Stimulated activated CD8-positive, alpha-beta memory T cell treated with anti-CD3 and anti-CD28 coated beads, Interleukin-7, amount 100 ng/mL, for 48 hours (primary cell): ENCODE results near the gene YWHAG.
"Not testable (repeated sequence)": the region's sequence is repeated elsewhere in the genome, so short reads cannot be mapped to it uniquely, and the experiment has no call there.

Source experiments
- DNase-seq, 2 donors: peaks; one replicate each; pipeline ENCODE4 v3.0.0-alpha.2; 2020; ENCODE audit warnings: low read depth in 1 of 2; ENCODE audit errors: extremely low read depth in 1 of 2

YWHAG gene

GRCh38 chr7:76358481-76359110 is at the start of gene YWHAG:
Gene YWHAG (minus strand): TSS chr7:76358991. CDS start chr7:76358808, 183 bp downstream.
- peak; percentile 70 to 73 for DNase-seq

DNA sequence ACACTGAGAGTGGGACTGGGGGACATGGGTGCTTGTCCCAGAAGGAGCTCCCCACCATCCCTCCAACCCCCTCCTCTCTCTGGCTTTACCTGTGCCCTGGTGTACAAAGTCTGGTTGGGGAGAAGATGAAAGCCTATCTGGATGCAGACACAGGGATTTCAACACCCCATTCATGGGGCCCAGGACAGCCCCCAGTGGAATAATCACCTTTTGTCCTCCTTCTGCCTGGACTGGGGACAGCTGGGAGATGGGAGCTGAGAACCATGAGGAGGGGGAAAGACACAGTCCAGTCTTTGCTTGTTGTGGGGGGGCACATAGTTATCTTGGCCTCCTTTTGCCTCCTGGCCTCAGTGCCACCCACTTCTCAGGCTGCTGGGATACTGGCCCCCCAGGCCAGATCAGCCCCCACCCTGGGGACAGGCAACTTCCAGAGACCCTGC is 49.4 kb upstream of the YWHAG start:
- DNase-seq: no peak

DNA sequence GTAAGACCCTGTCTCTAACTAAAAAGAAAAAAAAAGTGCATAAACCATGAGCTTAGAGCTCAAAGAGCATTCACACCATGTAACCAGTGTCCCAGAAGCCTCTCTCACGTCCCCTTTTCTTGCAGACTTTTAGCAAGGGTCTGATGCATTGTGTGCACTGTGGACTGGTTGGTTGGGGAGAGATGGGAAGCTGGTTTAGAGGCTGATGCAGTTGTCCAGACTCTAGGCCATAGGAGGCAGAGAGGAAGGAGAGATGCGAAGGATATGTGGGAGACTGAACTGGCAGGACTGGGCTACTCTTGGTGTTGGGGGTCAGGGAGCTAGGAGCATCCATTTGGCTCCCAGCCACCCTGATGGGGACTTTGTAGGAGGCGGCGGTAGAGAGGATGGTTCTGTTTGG is 48.9 kb upstream of the YWHAG start:
- no peak for DNase-seq

DNA sequence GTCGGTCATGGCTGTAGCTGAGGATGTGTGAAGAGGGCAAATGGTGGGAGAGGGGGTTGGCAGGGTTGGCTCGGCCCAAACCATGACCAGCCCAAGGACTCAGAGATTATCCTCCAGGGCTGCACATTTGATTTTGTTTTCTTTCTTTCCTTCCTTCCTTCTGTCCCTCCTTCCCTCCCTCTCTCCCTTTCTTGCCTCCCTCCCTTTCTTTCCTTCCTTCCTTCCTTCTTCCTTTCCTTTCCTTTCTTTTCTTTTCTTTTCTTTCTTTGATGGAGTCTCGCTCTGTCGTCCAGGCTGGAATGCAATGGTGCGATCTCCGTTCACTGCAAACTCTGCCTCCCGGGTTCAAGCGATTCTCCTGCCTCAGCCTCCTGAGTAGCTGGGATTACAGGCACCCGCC is 46.9 kb upstream of the YWHAG start:
- no peak for DNase-seq

DNA sequence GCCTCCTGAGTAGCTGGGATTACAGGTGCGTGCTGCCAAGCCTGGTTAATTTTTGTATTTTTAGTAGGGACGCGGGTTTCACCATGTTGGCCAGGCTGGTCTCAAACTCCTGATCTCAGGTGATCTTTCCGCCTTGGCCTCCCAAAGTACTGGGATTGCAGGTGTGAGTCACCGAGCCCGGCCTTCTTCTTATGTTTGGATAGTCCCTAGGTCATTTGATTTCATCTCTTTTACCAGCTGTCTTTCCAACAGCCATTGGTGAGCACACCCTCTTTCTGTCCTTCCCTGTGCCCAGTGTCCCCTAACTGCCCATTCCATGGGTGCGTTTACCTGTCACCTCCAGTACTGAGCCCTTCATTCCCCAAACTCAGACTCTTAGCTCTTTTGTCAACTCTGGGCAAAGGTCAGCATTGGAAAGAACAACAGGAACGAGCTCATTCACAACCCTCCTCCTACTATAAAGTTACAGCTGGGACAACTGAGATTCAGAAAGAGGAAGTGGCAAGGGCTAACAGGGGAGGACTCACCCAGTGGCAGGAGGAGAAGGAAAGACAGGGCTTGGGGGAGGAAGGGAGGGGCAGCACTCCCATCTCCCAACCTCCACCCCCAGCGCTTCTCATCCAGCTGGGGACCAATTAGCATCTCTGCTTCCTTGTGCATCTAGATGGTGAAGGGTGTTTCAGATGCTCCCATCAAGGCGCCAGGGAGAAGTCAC is 45.1 kb upstream of the YWHAG start:
- DNase-seq: no peak

DNA sequence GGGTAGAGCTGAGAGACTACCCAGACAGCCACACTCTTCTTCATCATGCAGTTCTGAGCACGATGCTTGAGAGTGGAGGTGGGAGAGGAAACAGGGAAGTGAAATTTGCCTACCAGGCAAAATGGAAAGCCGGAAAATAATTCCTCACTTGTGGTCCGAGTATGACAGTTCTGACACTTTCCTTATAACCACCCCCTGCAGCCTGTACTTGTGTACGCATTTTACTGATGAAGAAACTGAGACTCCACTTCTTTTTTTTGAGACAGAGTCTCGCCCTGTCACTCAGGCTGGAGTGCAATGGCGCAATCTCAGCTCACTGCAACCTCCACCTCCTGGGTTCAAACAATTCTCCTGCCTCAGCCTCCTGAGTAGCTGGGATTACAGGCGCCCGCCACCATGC is 44.3 kb upstream of the YWHAG start:
- DNase-seq: not testable (repeated sequence)

- no peak for DNase-seq
These were observed 41.5 kb upstream of the YWHAG start for GRCh38 chr7:76400248-76400647.

GRCh38 chr7:76397409-76398183 is 38.8 kb upstream of the YWHAG start:
- peak; percentile 67 to 71 for DNase-seq

- no peak for DNase-seq
These were observed 38.1 kb upstream of the YWHAG start for GRCh38 chr7:76396864-76397263.

GRCh38 chr7:76395965-76396726 is 37.4 kb upstream of the YWHAG start:
- DNase-seq: no peak

- not testable (repeated sequence) for DNase-seq
These were observed 36.8 kb upstream of the YWHAG start for GRCh38 chr7:76395605-76395964.

DNA sequence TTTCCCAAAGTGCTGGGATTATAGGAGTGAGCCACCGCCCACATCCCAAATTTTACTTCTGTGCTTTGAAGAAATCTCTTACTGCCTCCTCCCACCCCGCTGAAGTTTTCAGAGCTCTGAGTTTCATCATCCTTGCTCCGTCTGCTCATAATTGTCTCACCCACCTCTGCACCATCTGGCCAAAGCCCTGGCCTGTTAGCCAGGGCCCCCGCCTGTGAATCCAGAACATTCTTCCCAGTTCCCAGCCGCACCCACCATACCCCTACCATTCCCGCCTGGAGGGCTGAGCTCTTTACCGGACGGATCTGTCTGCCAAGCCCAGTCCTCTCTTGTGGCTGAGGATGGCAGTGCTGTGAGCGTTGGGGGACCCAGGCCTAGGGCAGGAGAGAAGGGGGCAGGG is 36.2 kb upstream of the YWHAG start:
- no peak for DNase-seq

DNA sequence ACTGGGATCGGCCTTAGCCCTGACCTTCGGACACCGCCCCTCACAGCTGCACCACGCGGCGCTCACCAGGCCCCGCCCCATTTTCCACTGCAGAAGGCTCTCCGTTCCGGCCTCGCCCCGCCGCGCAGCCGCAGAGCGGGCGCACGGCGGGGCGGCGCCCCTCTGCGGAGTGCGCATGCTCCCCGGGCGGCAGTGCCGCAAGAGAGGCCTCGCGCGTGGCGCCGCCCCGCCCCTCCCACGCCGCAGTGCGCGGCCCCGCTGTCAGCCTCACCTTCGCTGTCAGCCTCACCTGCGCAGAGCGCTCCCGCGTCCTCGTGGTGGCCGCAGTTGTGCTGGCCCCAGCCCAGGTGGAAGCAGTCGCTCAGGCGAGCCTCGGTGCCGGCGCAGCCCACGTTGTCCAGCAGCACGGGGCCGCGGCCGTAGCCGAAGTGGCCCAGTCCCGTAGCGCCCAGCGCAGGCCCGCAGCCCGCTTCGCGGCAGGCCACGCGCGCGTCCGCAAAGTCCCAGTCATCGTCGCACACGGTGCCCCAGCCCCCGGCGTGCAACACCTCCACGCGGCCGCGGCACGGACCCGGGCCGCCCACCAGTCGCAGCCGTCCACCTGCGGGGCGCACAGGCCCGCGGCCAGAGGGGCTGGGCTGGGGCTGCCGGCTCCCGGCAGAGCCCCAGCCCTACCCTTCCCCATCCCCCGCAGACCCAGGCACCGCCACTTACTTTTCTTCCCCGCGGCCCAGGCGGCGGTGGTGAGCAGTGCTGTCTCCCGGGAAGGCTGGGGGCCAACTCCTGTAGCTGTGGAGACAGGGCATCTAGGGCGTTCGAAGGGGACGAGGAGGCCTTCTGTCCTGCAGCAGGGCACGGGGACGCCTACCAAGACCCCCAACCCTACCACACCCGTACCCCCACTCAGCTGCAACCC is 34.6 kb upstream of the YWHAG start:
- peak; percentile 80 to 87 for DNase-seq

- no peak for DNase-seq
These were observed 33.8 kb upstream of the YWHAG start for GRCh38 chr7:76392531-76393115.

- DNase-seq: no peak
These were observed 31.3 kb upstream of the YWHAG start for GRCh38 chr7:76390092-76390491.

DNA sequence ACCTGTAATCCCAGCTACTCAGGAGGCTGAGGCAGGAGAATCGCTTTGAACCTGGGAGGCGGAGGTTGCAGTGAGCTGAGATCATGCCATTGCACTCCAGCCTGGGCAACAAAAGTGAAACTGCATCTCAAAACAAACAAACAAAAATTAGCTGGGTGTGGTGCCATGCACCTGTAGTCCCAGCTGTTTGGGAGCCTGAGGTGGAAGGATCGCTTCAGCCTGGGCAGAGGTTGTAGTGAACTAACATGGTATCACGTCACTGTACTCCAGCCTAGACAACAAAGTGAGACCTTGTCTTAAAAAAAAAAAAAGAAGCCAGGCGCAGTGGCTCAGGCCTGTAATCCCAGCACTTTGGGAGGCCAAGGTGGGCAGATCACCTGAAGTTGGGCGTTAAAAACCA is 29.0 kb upstream of the YWHAG start:
- DNase-seq: not testable (repeated sequence)

DNA sequence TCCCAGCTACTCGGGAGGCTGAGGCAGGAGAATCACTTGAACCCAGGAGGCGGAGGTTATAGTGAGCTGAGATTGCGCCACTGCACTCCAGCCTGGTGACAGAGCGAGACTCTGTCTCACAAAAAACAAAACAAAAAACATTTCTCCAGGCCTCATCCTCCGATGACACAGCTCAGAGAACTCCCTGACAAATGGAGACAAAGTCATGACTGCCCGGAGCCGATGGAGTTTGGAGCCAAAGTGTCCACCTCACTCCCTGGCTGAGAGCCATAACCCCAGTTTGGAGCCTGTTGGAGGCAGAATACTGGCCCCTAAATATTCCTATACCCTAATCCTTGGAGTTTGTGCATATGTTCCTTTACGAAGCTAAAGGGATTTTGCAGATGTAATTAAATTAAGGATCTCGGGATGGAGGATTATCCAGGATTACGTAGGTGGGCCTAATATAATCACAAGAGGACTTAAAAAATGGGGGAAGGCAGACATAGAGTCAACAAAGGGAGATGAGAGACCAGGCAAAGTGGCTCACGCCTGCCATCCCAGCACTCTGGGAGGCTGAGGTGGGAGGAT is 28.0 kb upstream of the YWHAG start:
- DNase-seq: no peak

DNA sequence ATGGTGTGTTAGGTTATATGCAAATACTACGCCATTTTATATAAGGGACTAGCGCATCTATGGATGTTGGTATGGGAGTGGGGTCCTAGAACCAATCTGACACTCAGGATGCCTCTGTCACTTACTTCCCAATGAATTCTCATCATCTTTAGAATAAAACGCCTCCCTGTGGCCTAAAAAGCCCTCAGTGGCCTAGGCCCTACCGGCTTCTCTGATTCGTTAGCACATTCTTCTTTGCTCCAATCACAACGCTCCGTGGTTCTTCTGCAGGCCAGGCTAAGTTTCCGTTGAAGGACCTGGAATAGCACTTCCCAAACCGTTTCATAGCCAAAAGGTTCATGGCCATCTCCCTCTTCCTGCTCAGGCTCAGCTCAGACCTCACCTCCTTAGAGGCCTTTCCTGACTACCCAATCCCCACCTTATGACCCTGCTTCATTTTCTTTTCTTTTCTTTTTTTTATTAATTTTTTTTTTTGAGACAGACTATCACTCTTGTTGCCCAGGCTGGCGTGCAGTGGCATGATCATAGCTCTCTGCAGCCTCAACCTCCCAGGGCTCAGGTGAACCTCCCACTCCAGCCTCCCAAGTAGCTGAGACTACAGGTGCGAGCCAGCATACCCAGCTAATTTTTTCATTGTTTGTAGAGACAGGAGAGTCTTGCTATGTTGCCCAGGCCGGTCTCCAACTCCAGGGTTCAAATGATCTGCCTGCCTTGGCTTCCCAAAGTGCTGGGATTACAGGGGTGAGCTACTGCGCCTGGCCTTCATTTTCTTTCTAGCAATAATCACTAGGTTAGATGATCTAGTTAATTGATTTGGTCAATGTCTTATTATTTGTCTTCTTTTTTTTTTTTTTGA is 24.5 kb upstream of the YWHAG start:
- DNase-seq: no peak
